Neural crest cell (in vitro differentiated cells): ENCODE data around the gene PNPLA2. TPM values are rescaled to one million over a fixed set of nuclear protein-coding genes. Genes with fewer than 3 reads are reported as not detected.

Experiments
- DNase-seq: peaks from one replicate; pipeline ENCODE4 v3.0.0; 2021; ENCODE audit warnings: low read depth, mixed read lengths, low spot score
- H3K27ac Mint-ChIP-seq: one replicate; pipeline ENCODE4 v1.8.0; 2021; ENCODE audit warnings: mild to moderate bottlenecking, mixed read lengths; ENCODE audit not compliant: unreplicated experiment
- H3K27me3 Mint-ChIP-seq: 2 replicates; pipeline ENCODE4 v1.8.0; 2021; ENCODE audit warnings: low read depth, mild to moderate bottlenecking, mixed read lengths
- H3K36me3 Mint-ChIP-seq: 2 replicates; pipeline ENCODE4 v1.8.0; 2021; ENCODE audit warnings: low read depth, mild to moderate bottlenecking, mixed read lengths
- H3K4me1 Mint-ChIP-seq: 2 replicates; pipeline ENCODE4 v1.8.0; 2021; ENCODE audit warnings: mixed read lengths
- H3K4me3 Mint-ChIP-seq: one replicate; pipeline ENCODE4 v1.8.0; 2021; ENCODE audit warnings: mild to moderate bottlenecking, mixed read lengths
- H3K9me3 Mint-ChIP-seq: 2 replicates; pipeline ENCODE4 v1.8.0; 2021; ENCODE audit warnings: mixed read lengths
- CTCF ChIP-seq: fragments of 200-600 bp; sonication (generic); conservative IDR thresholded peaks from 2 replicates; pipeline ENCODE4 v1.5.0; 2021; ENCODE audit warnings: antibody characterized with exemption, mild to moderate bottlenecking
- total RNA-seq: library from RNA; stranded (reverse); gene quantifications from 2 replicates; pipeline ENCODE4 v1.2.1, GENCODE V29; 2021

PNPLA2 gene
- total RNA-seq, 1 donor from 2014 or later, result 34.5 TPM

GRCh38 chr11:853682-854448 lies 35.2 kb downstream of the PNPLA2 start:
- Mint-ChIP-seq H3K36me3 (no peaks in the 10 kb centered on the region), H3K4me3 (no peak overlapping the region), H3K9me3 (no peaks in the 10 kb centered on the region), H3K27ac (no peak overlapping the region), H3K27me3 (peaks cover 20% of the 10 kb centered on the region), H3K4me1 (peaks cover 5% of the 10 kb centered on the region)
- DNase-seq, result no peak
- TF ChIP-seq CTCF, result no peak

GRCh38 chr11:854601-855329 lies 36.1 kb downstream of the PNPLA2 start:
- Mint-ChIP-seq H3K9me3 (no peaks in the 10 kb centered on the region), H3K27me3 (peaks cover 20% of the 10 kb centered on the region), H3K27ac (peak overlapping the region; percentile 62), H3K4me3 (peak overlapping the region; percentile 66), H3K36me3 (no peaks in the 10 kb centered on the region), H3K4me1 (peaks cover 5% of the 10 kb centered on the region)
- no peak for DNase-seq
- no peak for TF ChIP-seq CTCF

GRCh38 chr11:855330-855674 lies 36.6 kb downstream of the PNPLA2 start:
- H3K36me3 Mint-ChIP-seq, result no peaks in the 10 kb centered on the region
- no peak for TF ChIP-seq CTCF
- DNase-seq, result no peak
- peaks cover 5% of the 10 kb centered on the region for H3K4me1 Mint-ChIP-seq
- no peaks in the 10 kb centered on the region for H3K9me3 Mint-ChIP-seq
- no peak overlapping the region for H3K27ac Mint-ChIP-seq
- no peak overlapping the region for H3K4me3 Mint-ChIP-seq
- H3K27me3 Mint-ChIP-seq, result peaks cover 20% of the 10 kb centered on the region

GRCh38 chr11:855796-856195 lies 37.1 kb downstream of the PNPLA2 start:
- H3K27ac Mint-ChIP-seq, result no peak overlapping the region
- no peak for DNase-seq

GRCh38 chr11:856397-856796 lies 37.7 kb downstream of the PNPLA2 start:
- DNase-seq, result no peak
- Mint-ChIP-seq H3K4me1 (peaks cover 5% of the 10 kb centered on the region), H3K27ac (no peak overlapping the region), H3K4me3 (peak overlapping the region; percentile 57), H3K27me3 (peaks cover 11% of the 10 kb centered on the region), H3K36me3 (no peaks in the 10 kb centered on the region), H3K9me3 (no peaks in the 10 kb centered on the region)
- no peak for TF ChIP-seq CTCF

More at GRCh38 chr11:855796-856195, 37.1 kb downstream of the PNPLA2 start:
- Mint-ChIP-seq H3K36me3 (no peaks in the 10 kb centered on the region), H3K9me3 (no peaks in the 10 kb centered on the region), H3K4me3 (no peak overlapping the region), H3K27me3 (peaks cover 17% of the 10 kb centered on the region), H3K4me1 (peaks cover 5% of the 10 kb centered on the region)
- TF ChIP-seq CTCF, result no peak
